Hepatocyte (in vitro differentiated cells): ENCODE measurements around the gene DESI1.

Experiments used
- CTCF ChIP-seq: fragments of 200-600 bp; sonication (generic); IDR thresholded peaks from 2 replicates; pipeline ENCODE4 v1.5.1; 2016; ENCODE audit warnings: antibody characterized with exemption, mild to moderate bottlenecking; ENCODE audit not compliant: poor library complexity
- EZH2 ChIP-seq: fragments of 200-600 bp; sonication (generic); IDR thresholded peaks from 2 replicates; pipeline ENCODE4 v1.6.1; 2016; ENCODE audit warnings: antibody characterized with exemption, mild to moderate bottlenecking, borderline replicate concordance

GRCh38 chr22:41596776-41597634 lies 23.8 kb downstream of the DESI1 start:
- peak; percentile 64 for TF ChIP-seq CTCF
- no peak for TF ChIP-seq EZH2
